SK-N-SH (cell line): ENCODE measurements around the gene ADCY5. TPM values are rescaled to one million over a fixed set of nuclear protein-coding genes. Genes with fewer than 3 reads are reported as not detected.

Source experiments
- CTCF ChIA-PET: fragments of 300-600, 350-600 bp; formaldehyde crosslinking; extraction: SDS; loops from one replicate; lab custom pipeline; 2021; lab: Yijun Ruan, JAX
- POLR2A ChIA-PET: fragments of 350-600 bp; sonication (Branson Sonifier 250); formaldehyde crosslinking; extraction: SDS; loops from one replicate; lab custom pipeline; 2020; ENCODE audit warnings: antibody characterized with exemption, inconsistent platforms; lab: Yijun Ruan, JAX
- DNase-seq: peaks from one replicate; pipeline ENCODE4 v3.0.0; 2012
- H2AFZ ChIP-seq: fragments of 200-600 bp; sonication (generic); 2 replicates; pipeline ENCODE4 v1.8.1; 2016; ENCODE audit warnings: antibody characterized with exemption, mild to moderate bottlenecking, low read depth
- H3F3A ChIP-seq: fragments of 200-600 bp; sonication (generic); replicated peaks from 2 replicates; pipeline ENCODE3; 2016; ENCODE audit warnings: antibody characterized with exemption, mild to moderate bottlenecking; ENCODE audit not compliant: insufficient read depth
- H3K27ac ChIP-seq, 2 experiments: fragments of 200-500 bp in 1 of 2; fragments of 200-600 bp in 1 of 2; sonication (Bioruptor generic) in 1 of 2; sonication (generic), shearing (Covaris generic) in 1 of 2; 2 replicates each; pipeline versions ENCODE4 v1.5.1 to v1.6.1; 2014 to 2016; ENCODE audit warnings: low read depth in 2 of 2, inconsistent platforms in 1 of 2, low read length in 1 of 2, mild to moderate bottlenecking in 1 of 2, mixed read lengths in 1 of 2
- H3K27me3 ChIP-seq: fragments of 200-600 bp; sonication (generic), shearing (Covaris generic); 2 replicates; pipeline ENCODE4 v1.6.1; 2016; ENCODE audit warnings: mixed run types; ENCODE audit not compliant: insufficient read depth
- H3K36me3 ChIP-seq, 2 experiments: fragments of 200-500 bp in 1 of 2; fragments of 200-600 bp in 1 of 2; sonication (Bioruptor generic) in 1 of 2; sonication (generic) in 1 of 2; replicated peaks in 1 of 2; 2 replicates each; pipeline versions ENCODE3 to v1.5.1; 2014 to 2016; ENCODE audit warnings: low read length in 1 of 2, mild to moderate bottlenecking in 1 of 2; ENCODE audit not compliant: insufficient read depth in 2 of 2, control insufficient read depth in 1 of 2
- H3K4me1 ChIP-seq, 2 experiments: fragments of 200-500 bp in 1 of 2; fragments of 200-600 bp in 1 of 2; sonication (Bioruptor generic) in 1 of 2; sonication (generic), shearing (Covaris generic) in 1 of 2; 2 replicates each; pipeline versions ENCODE4 v1.5.1 to v1.6.1; 2014 to 2016; ENCODE audit warnings: low read depth in 1 of 2, low read length in 1 of 2, mixed run types in 1 of 2; ENCODE audit not compliant: insufficient read depth in 2 of 2, control insufficient read depth in 1 of 2
- H3K4me2 ChIP-seq: fragments of 200-600 bp; sonication (generic), shearing (Covaris generic); 2 replicates; pipeline ENCODE4 v1.6.1; 2017; ENCODE audit warnings: mixed run types
- H3K4me3 ChIP-seq, 2 experiments: fragments of 200-500 bp in 1 of 2; fragments of 200-600 bp in 1 of 2; sonication (Bioruptor generic) in 1 of 2; sonication (generic), shearing (Covaris generic) in 1 of 2; 2 replicates each; pipeline versions ENCODE4 v1.5.1 to v1.8.1; 2014 to 2016; ENCODE audit warnings: low read depth in 2 of 2, inconsistent platforms in 1 of 2, low read length in 1 of 2, mild to moderate bottlenecking in 1 of 2, mixed read lengths in 1 of 2, moderate library complexity in 1 of 2
- H3K79me2 ChIP-seq: fragments of 200-600 bp; sonication (generic); 2 replicates; pipeline ENCODE4 v1.8.1; 2017; ENCODE audit warnings: mild to moderate bottlenecking; ENCODE audit not compliant: insufficient read depth
- H3K9ac ChIP-seq: fragments of 200-600 bp; sonication (generic); 2 replicates; pipeline ENCODE4 v1.6.1; 2017; ENCODE audit warnings: mixed run types
- H3K9me2 ChIP-seq: fragments of 200-600 bp; sonication (generic); 2 replicates; pipeline ENCODE4 v1.6.1; 2017; ENCODE audit warnings: mixed run types
- H3K9me3 ChIP-seq: fragments of 200-600 bp; sonication (generic); 2 replicates; pipeline ENCODE4 v1.6.1; 2017; ENCODE audit warnings: mixed run types, mild to moderate bottlenecking, moderate library complexity
- H4K20me1 ChIP-seq: fragments of 200-600 bp; sonication (generic); 2 replicates; pipeline ENCODE4 v1.6.1; 2017; ENCODE audit warnings: mild to moderate bottlenecking, mixed run types; ENCODE audit not compliant: insufficient read depth
- CHD2 ChIP-seq: fragments of 150-350 bp; IDR thresholded peaks from 2 replicates; pipeline ENCODE4 v1.6.1; 2018; ENCODE audit warnings: low read length; ENCODE audit not compliant: partially characterized antibody
- ELF1 ChIP-seq: IDR thresholded peaks from 2 replicates; pipeline ENCODE4 v1.4.0; 2012
- FOXJ3 ChIP-seq: sonication (generic); formaldehyde crosslinking; IDR thresholded peaks from 2 replicates; pipeline ENCODE4 v1.5.1; 2020; ENCODE audit warnings: mild to moderate bottlenecking, missing genetic modification reagents
- FOXM1 ChIP-seq: IDR thresholded peaks from 2 replicates; pipeline ENCODE4 v1.4.0; 2012; ENCODE audit warnings: low read depth, mild to moderate bottlenecking
- GATA2 ChIP-seq: sonication (generic); formaldehyde crosslinking; IDR thresholded peaks from 2 replicates; pipeline ENCODE4 v1.5.0; 2020; ENCODE audit warnings: mild to moderate bottlenecking, missing genetic modification reagents
- NRF1 ChIP-seq: IDR thresholded peaks from 2 replicates; pipeline ENCODE4 v1.6.1; 2012; ENCODE audit warnings: low read depth, mild to moderate bottlenecking, low read length
- TCF12 ChIP-seq: IDR thresholded peaks from 2 replicates; pipeline ENCODE4 v1.4.0; 2012
- TEAD4 ChIP-seq: IDR thresholded peaks from 2 replicates; pipeline ENCODE4 v1.4.0; 2012; ENCODE audit warnings: mild to moderate bottlenecking, borderline replicate concordance; ENCODE audit not compliant: insufficient read depth
- WGBS: methylation state at CpG from one replicate; pipeline ENCODE4 v1.1.6; 2017; ENCODE audit warnings: low lambda C conversion rate; 5-methylcytosine and 5-hydroxymethylcytosine counted together
- polyA plus RNA-seq, 3 experiments: library from polyadenylated mRNA; depleted of rRNA; stranded (reverse); fragments of >200 nt; gene quantifications; 2 replicates each; pipeline ENCODE4 v1.2.3, GENCODE V29; 2012
- TF ChIP-seq, protein P1 (sequence below): IDR thresholded peaks from 2 replicates; pipeline ENCODE4 v1.6.1; 2012; ENCODE audit warnings: mild to moderate bottlenecking, low read depth, low read length, moderate library complexity
- TF ChIP-seq, protein P2 (sequence below): fragments of 150-350 bp; IDR thresholded peaks from 2 replicates; pipeline ENCODE4 v1.6.1; 2016; ENCODE audit warnings: mild to moderate bottlenecking, low read depth, low read length
- TF ChIP-seq, protein P3 (sequence below): fragments of 200-600 bp; sonication (generic); IDR thresholded peaks from 2 replicates; pipeline ENCODE4 v1.6.1; 2017; ENCODE audit warnings: antibody characterized with exemption, mild to moderate bottlenecking, moderate library complexity

The ADCY5 gene
- polyA plus RNA-seq, 1 of the 3 experiments (the other 2 are of a cell fraction), result 0.21 TPM

DNA sequence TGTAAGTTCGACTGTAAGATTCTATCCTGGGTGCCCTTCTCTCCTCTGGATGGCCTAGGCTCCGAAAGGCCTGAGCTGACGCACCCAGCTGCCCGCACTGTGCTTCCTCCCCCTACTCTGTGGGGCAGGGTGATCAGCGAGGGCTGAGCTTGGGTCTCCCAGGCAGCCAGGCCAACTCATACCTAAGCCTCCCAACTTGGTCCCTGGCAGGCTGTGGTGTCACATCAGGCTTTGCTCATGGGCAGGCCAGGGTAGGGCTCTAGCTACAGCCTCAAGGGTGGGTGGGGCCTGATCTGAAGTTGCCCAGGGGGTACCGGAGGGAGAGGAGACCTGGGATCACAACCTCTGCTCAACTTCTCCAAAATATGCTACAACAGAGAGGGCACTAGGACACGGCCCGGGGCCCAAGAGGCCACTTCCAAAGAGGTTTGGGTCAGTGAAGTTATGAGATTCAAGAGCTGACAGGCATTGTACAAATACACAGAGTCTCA is 123.1 kb downstream of the ADCY5 start:
- no peaks in the 10 kb centered on the region for H3K9me3 ChIP-seq
- no peaks in the 10 kb centered on the region for H3K9me2 ChIP-seq
- peaks cover 32% of the 10 kb centered on the region for H3K27me3 ChIP-seq
- H3K4me2 ChIP-seq, result no peak overlapping the region
- no peak for DNase-seq
- no peaks in the 10 kb centered on the region for H3F3A ChIP-seq
- no peak overlapping the region for H3K27ac ChIP-seq
- H3K4me3 ChIP-seq, result no peak overlapping the region
- no peaks in the 10 kb centered on the region for H4K20me1 ChIP-seq
- H3K79me2 ChIP-seq, result no peaks in the 10 kb centered on the region
- peaks cover 0 to 2% of the 10 kb centered on the region in 2 experiments; a peak in 1 of 4 replicates for H3K4me1 ChIP-seq
- WGBS, result 47% methylated on average over 5 of the region's 8 CpGs
- no peaks in the 10 kb centered on the region for H3K36me3 ChIP-seq
- ChIA-PET POLR2A (no interaction called here), CTCF (interaction anchor here (0.7 to 16.2 kb wide), 10 partner anchors 11 to 234 kb away, joined by 3 to 275 read pairs (median 3); no protein-coding TSS in a partner anchor)
- H2AFZ ChIP-seq, result no peak overlapping the region
- TF ChIP-seq FOXM1 (no peak), ELF1 (no peak), GATA2 (CRISPR knock-in tag) (no peak), TEAD4 (no peak), TCF12 (no peak), CHD2 (no peak), FOXJ3 (CRISPR knock-in tag) (no peak), NRF1 (no peak)
- TF ChIP-seq, protein P1, sequence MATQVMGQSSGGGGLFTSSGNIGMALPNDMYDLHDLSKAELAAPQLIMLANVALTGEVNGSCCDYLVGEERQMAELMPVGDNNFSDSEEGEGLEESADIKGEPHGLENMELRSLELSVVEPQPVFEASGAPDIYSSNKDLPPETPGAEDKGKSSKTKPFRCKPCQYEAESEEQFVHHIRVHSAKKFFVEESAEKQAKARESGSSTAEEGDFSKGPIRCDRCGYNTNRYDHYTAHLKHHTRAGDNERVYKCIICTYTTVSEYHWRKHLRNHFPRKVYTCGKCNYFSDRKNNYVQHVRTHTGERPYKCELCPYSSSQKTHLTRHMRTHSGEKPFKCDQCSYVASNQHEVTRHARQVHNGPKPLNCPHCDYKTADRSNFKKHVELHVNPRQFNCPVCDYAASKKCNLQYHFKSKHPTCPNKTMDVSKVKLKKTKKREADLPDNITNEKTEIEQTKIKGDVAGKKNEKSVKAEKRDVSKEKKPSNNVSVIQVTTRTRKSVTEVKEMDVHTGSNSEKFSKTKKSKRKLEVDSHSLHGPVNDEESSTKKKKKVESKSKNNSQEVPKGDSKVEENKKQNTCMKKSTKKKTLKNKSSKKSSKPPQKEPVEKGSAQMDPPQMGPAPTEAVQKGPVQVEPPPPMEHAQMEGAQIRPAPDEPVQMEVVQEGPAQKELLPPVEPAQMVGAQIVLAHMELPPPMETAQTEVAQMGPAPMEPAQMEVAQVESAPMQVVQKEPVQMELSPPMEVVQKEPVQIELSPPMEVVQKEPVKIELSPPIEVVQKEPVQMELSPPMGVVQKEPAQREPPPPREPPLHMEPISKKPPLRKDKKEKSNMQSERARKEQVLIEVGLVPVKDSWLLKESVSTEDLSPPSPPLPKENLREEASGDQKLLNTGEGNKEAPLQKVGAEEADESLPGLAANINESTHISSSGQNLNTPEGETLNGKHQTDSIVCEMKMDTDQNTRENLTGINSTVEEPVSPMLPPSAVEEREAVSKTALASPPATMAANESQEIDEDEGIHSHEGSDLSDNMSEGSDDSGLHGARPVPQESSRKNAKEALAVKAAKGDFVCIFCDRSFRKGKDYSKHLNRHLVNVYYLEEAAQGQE, result no peak
- TF ChIP-seq, protein P2, sequence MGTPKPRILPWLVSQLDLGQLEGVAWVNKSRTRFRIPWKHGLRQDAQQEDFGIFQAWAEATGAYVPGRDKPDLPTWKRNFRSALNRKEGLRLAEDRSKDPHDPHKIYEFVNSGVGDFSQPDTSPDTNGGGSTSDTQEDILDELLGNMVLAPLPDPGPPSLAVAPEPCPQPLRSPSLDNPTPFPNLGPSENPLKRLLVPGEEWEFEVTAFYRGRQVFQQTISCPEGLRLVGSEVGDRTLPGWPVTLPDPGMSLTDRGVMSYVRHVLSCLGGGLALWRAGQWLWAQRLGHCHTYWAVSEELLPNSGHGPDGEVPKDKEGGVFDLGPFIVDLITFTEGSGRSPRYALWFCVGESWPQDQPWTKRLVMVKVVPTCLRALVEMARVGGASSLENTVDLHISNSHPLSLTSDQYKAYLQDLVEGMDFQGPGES, result no peak
- TF ChIP-seq, protein P3, sequence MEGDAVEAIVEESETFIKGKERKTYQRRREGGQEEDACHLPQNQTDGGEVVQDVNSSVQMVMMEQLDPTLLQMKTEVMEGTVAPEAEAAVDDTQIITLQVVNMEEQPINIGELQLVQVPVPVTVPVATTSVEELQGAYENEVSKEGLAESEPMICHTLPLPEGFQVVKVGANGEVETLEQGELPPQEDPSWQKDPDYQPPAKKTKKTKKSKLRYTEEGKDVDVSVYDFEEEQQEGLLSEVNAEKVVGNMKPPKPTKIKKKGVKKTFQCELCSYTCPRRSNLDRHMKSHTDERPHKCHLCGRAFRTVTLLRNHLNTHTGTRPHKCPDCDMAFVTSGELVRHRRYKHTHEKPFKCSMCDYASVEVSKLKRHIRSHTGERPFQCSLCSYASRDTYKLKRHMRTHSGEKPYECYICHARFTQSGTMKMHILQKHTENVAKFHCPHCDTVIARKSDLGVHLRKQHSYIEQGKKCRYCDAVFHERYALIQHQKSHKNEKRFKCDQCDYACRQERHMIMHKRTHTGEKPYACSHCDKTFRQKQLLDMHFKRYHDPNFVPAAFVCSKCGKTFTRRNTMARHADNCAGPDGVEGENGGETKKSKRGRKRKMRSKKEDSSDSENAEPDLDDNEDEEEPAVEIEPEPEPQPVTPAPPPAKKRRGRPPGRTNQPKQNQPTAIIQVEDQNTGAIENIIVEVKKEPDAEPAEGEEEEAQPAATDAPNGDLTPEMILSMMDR, result no peak
- no peak overlapping the region for H3K9ac ChIP-seq
